HepG2 (cell line): ENCODE results near the gene HAT1. TPM values are rescaled to one million over a fixed set of nuclear protein-coding genes. Genes with fewer than 3 reads are reported as not detected.

ENCODE experiments used
- ATAC-seq: fragments of 200-7000 bp; cut with Tn5 transposase; 3 replicates; pipeline ENCODE4 v1.9.1; 2020; ENCODE audit warnings: mild to moderate bottlenecking, moderate library complexity
- BruUV-seq: library from RNA; stranded (reverse); fragments of 400-500 nt; replicated peaks from 2 replicates; lab custom pipeline; 2021; lab: Mats Ljungman, UMichigan
- CTCF ChIA-PET: fragments of 300-600 bp; formaldehyde crosslinking; extraction: SDS; loops from one replicate; lab custom pipeline; 2021; ENCODE audit warnings: low total read pairs, inconsistent platforms, low intra/inter-chr PET ratio; lab: Yijun Ruan, JAX
- POLR2A ChIA-PET: fragments of 350-600 bp; sonication (Branson Sonifier 250); formaldehyde crosslinking; loops from one replicate; lab custom pipeline; 2020; ENCODE audit warnings: antibody characterized with exemption, inconsistent platforms; lab: Yijun Ruan, JAX
- DNase-seq: peaks from one replicate; pipeline ENCODE4 v3.0.0-alpha.2; 2015; ENCODE audit warnings: low spot score
- FAIRE-seq: peaks from 3 replicates; lab custom pipeline; 2011; peaks lifted over from hg19 to GRCh38; lab: Jason Lieb, UNC
- H2AFZ ChIP-seq: one replicate; pipeline ENCODE4 v1.6.1; 2011; ENCODE audit warnings: low read length, inconsistent platforms
- H3K27ac ChIP-seq: fragments of 300-600 bp; 3 replicates; pipeline ENCODE4 v1.8.0; 2011; ENCODE audit warnings: mixed run types, mild to moderate bottlenecking, mixed read lengths, low read length, inconsistent platforms; ENCODE audit not compliant: insufficient read depth; ENCODE audit errors: extremely low read length
- H3K27me3 ChIP-seq, 2 experiments: fragments of 200-600 bp in 1 of 2; 2 replicates in 1 of 2; 3 replicates in 1 of 2; pipeline versions ENCODE4 v1.6.0 to v1.8.0; 2011; ENCODE audit warnings: low read length in 2 of 2, mild to moderate bottlenecking in 2 of 2, moderate library complexity in 2 of 2, inconsistent platforms in 1 of 2; ENCODE audit not compliant: insufficient read depth in 2 of 2, control insufficient read depth in 1 of 2
- H3K36me3 ChIP-seq, 2 experiments: fragments of 200-600 bp in 1 of 2; replicated peaks in 1 of 2; 2 replicates in 1 of 2; 3 replicates in 1 of 2; pipeline versions ENCODE4 v1.5.1 to v1.8.0; 2011; ENCODE audit warnings: low read length in 2 of 2, inconsistent platforms in 1 of 2; ENCODE audit not compliant: insufficient read depth in 2 of 2, control insufficient read depth in 1 of 2
- H3K4me1 ChIP-seq: 2 replicates; pipeline ENCODE4 v1.5.1; 2012; ENCODE audit warnings: low read length, inconsistent platforms; ENCODE audit not compliant: insufficient read depth
- H3K4me2 ChIP-seq: 2 replicates; pipeline ENCODE4 v1.6.0; 2011; ENCODE audit warnings: low read depth, low read length, inconsistent platforms
- H3K4me3 ChIP-seq, 3 experiments: fragments of 200-600 bp in 1 of 3; sonication (generic), shearing (Covaris generic) in 1 of 3; replicated peaks in 1 of 3; 2 replicates each; pipeline ENCODE4 v1.5.1; 2011 to 2016; ENCODE audit warnings: low read length in 3 of 3, inconsistent platforms in 2 of 3, low read depth in 2 of 3, mild to moderate bottlenecking in 2 of 3, control low read depth in 1 of 3, mixed read lengths in 1 of 3; ENCODE audit not compliant: insufficient read depth in 1 of 3
- H3K79me2 ChIP-seq: one replicate; pipeline ENCODE4 v1.6.1; 2011; ENCODE audit warnings: low read length, inconsistent platforms; ENCODE audit not compliant: insufficient read depth
- H3K9ac ChIP-seq: 2 replicates; pipeline ENCODE4 v1.6.0; 2011; ENCODE audit warnings: mild to moderate bottlenecking, low read depth, low read length, inconsistent platforms; ENCODE audit not compliant: insufficient read depth
- H3K9me3 ChIP-seq: 2 replicates; pipeline ENCODE4 v1.5.1; 2012; ENCODE audit warnings: mild to moderate bottlenecking, low read length
- H4K20me1 ChIP-seq: 2 replicates; pipeline ENCODE4 v1.6.0; 2011; ENCODE audit warnings: inconsistent platforms, mild to moderate bottlenecking, low read length, moderate library complexity; ENCODE audit not compliant: insufficient read depth
- CCDC6 ChIP-seq: sonication (generic); formaldehyde crosslinking; IDR thresholded peaks from 2 replicates; pipeline ENCODE4 v1.8.1; 2022; ENCODE audit warnings: mild to moderate bottlenecking, missing genetic modification reagents, moderate library complexity
- DBP ChIP-seq: sonication (generic); formaldehyde crosslinking; IDR thresholded peaks from 2 replicates; pipeline ENCODE4 v1.4.0; 2020; ENCODE audit warnings: missing genetic modification reagents; ENCODE audit errors: not compliant biosample characterization
- FOXJ3 ChIP-seq: sonication (generic); formaldehyde crosslinking; IDR thresholded peaks from 2 replicates; pipeline ENCODE4 v1.4.0; 2020; ENCODE audit warnings: missing genetic modification reagents, mild to moderate bottlenecking, borderline replicate concordance
- GATA4 ChIP-seq: sonication (generic); IDR thresholded peaks from 2 replicates; pipeline ENCODE4 v1.6.1; 2016; ENCODE audit warnings: antibody characterized with exemption, low read depth, borderline replicate concordance
- HOXA3 ChIP-seq: sonication (generic); formaldehyde crosslinking; IDR thresholded peaks from 2 replicates; pipeline ENCODE4 v1.5.0; 2020; ENCODE audit warnings: missing genetic modification reagents
- KMT2A ChIP-seq: sonication (generic); formaldehyde crosslinking; IDR thresholded peaks from 2 replicates; pipeline ENCODE4 v1.4.0; 2020; ENCODE audit warnings: missing genetic modification reagents
- MYC ChIP-seq: sonication (generic); formaldehyde crosslinking; IDR thresholded peaks from 2 replicates; pipeline ENCODE4 v1.9.0; 2021; ENCODE audit warnings: missing genetic modification reagents, borderline replicate concordance
- NFKBIZ ChIP-seq: IDR thresholded peaks from 2 replicates; pipeline ENCODE4 v1.6.1; 2018; ENCODE audit warnings: missing genetic modification reagents, missing compliant biosample characterization
- PAWR ChIP-seq: sonication (generic); formaldehyde crosslinking; IDR thresholded peaks from 2 replicates; pipeline ENCODE4 v1.4.0; 2020; ENCODE audit warnings: missing genetic modification reagents, mild to moderate bottlenecking, borderline replicate concordance
- PRDM10 ChIP-seq: sonication (generic); formaldehyde crosslinking; IDR thresholded peaks from 2 replicates; pipeline ENCODE4 v1.4.0; 2020; ENCODE audit warnings: low read depth, missing genetic modification reagents
- SAFB2 ChIP-seq: sonication (generic); formaldehyde crosslinking; IDR thresholded peaks from 2 replicates; pipeline ENCODE4 v1.5.1; 2020; ENCODE audit warnings: missing genetic modification reagents, low read depth, mild to moderate bottlenecking, borderline replicate concordance
- ZBTB46 ChIP-seq: sonication (generic); formaldehyde crosslinking; IDR thresholded peaks from 2 replicates; pipeline ENCODE4 v1.4.0; 2020; ENCODE audit warnings: mild to moderate bottlenecking, missing genetic modification reagents, borderline replicate concordance
- ZFP36L1 ChIP-seq: sonication (generic); formaldehyde crosslinking; IDR thresholded peaks from 2 replicates; pipeline ENCODE4 v1.8.0; 2022; ENCODE audit warnings: mild to moderate bottlenecking, missing genetic modification reagents, moderate library complexity
- ZHX1 ChIP-seq: sonication (generic); formaldehyde crosslinking; IDR thresholded peaks from 2 replicates; pipeline ENCODE4 v1.8.1; 2022; ENCODE audit warnings: low read depth, mild to moderate bottlenecking, missing genetic modification reagents
- ZNF446 ChIP-seq: sonication (generic); formaldehyde crosslinking; IDR thresholded peaks from 2 replicates; pipeline ENCODE4 v1.5.0; 2020; ENCODE audit warnings: mild to moderate bottlenecking, missing genetic modification reagents
- ZNF468 ChIP-seq: sonication (generic); formaldehyde crosslinking; IDR thresholded peaks from 2 replicates; pipeline ENCODE4 v1.8.0; 2022; ENCODE audit warnings: mild to moderate bottlenecking, moderate library complexity, missing genetic modification reagents
- ZNF850 ChIP-seq: sonication (generic); formaldehyde crosslinking; conservative IDR thresholded peaks from 2 replicates; pipeline ENCODE4 v1.9.0; 2021; ENCODE audit warnings: mild to moderate bottlenecking, missing genetic modification reagents
- WGBS: methylation state at CpG from one replicate; pipeline ENCODE4 v1.1.6; 2017; ENCODE audit warnings: low lambda C conversion rate; 5-methylcytosine and 5-hydroxymethylcytosine counted together
- in situ Hi-C: cut with HindIII; loops from 2 replicates; pipeline ENCODE4 v1.10.0; 2017; ENCODE audit warnings: low pct_unique_long_range_greater_than_20kb; ENCODE audit not compliant: extremely low pct_ligation_motif_present
- intact Hi-C: fragments of 100-400 bp; cut with micrococcal nuclease; formaldehyde crosslinking; loops from one replicate; pipeline ENCODE4 v1.10.0; 2022; ENCODE audit not compliant: unreplicated experiment
- polyA plus RNA-seq, 8 experiments: library from polyadenylated mRNA; depleted of rRNA in 3 of 8; stranded (reverse) in 7 of 8; unstranded in 1 of 8; fragments of >200 nt; fragmentation: Illumina TruSeq in 4 of 8; extraction: Trizol in 4 of 8; gene quantifications; 2 replicates each; pipeline versions ENCODE4 v1.2.1 to v1.2.3, GENCODE V29; 2011 to 2016; ENCODE audit warnings: low read depth in 4 of 8, missing spikeins in 1 of 8, mixed read lengths in 1 of 8; ENCODE audit not compliant: insufficient read depth in 1 of 8
- total RNA-seq, 5 experiments: library from RNA; depleted of rRNA; stranded (reverse); fragments of >200 nt; fragmentation: Illumina TruSeq; extraction: Trizol; gene quantifications; 2 replicates each; pipeline ENCODE4 v1.2.3, GENCODE V29; 2016; ENCODE audit warnings: low read depth in 1 of 5

Gene HAT1
- total and polyA plus RNA-seq, 2 of the 13 experiments (the other 11 are each of a cell fraction or from before 2014, with no cell fraction given), result 45.4 to 119 TPM

GRCh38 chr2:171909266-171909665, 13.0 kb upstream of the HAT1 start:
- H3K27ac ChIP-seq, result no peak overlapping the region
- no peaks in the 10 kb centered on the region for H4K20me1 ChIP-seq
- no peak overlapping the region for H3K4me2 ChIP-seq
- H3K4me1 ChIP-seq, result no peaks in the 10 kb centered on the region
- H2AFZ ChIP-seq, result no peak overlapping the region
- in situ Hi-C loops, result no loop called here
- POLR2A ChIA-PET, result no interaction called here
- DNase-seq (no peak), FAIRE-seq (no peak), ATAC-seq (no peak)
- WGBS, result 38% methylated on average over 3 of the region's 3 CpGs
- intact Hi-C loops, result no loop called here
- CTCF ChIA-PET, result no interaction called here
- no peak overlapping the region for H3K9ac ChIP-seq
- no peaks in the 10 kb centered on the region for H3K79me2 ChIP-seq
- no peaks in the 10 kb centered on the region for H3K36me3 ChIP-seq
- peaks cover 0 to 28% of the 10 kb centered on the region in 2 experiments; a peak in 3 of 5 replicates for H3K27me3 ChIP-seq
- no peaks in the 10 kb centered on the region for H3K9me3 ChIP-seq
- no TSS peak for BruUV-seq
- H3K4me3 ChIP-seq, result no peak overlapping the region
- TF ChIP-seq DBP (CRISPR knock-in tag) (no peak), PRDM10 (no peak), ZNF446 (CRISPR knock-in tag) (no peak), HOXA3 (no peak), ZHX1 (CRISPR knock-in tag) (no peak), PAWR (CRISPR knock-in tag) (no peak), SAFB2 (CRISPR knock-in tag) (no peak), FOXJ3 (no peak), GATA4 (no peak), ZBTB46 (CRISPR knock-in tag) (no peak), NFKBIZ (CRISPR knock-in tag) (no peak), ZNF850 (CRISPR knock-in tag) (no peak), ZNF468 (CRISPR knock-in tag) (no peak), MYC (no peak), KMT2A (CRISPR knock-in tag) (no peak), CCDC6 (CRISPR knock-in tag) (no peak), ZFP36L1 (no peak)
